GM19328 (cell line): ENCODE results near the gene CENPL.

Experiments used
- ATAC-seq: cut with Tn5 transposase; IDR thresholded peaks from one replicate; pipeline ENCODE4 v1.9.1; 2021; ENCODE audit warnings: mild to moderate bottlenecking, moderate library complexity; ENCODE audit not compliant: unreplicated experiment

The CENPL gene

GRCh38 chr1:173758980-173759379 is 65.7 kb downstream of the CENPL start:
- no peak for ATAC-seq

- no peak for ATAC-seq
Observed at GRCh38 chr1:173758110-173758509, 66.6 kb downstream of the CENPL start.

GRCh38 chr1:173757666-173758065 is 67.0 kb downstream of the CENPL start:
- ATAC-seq = no peak

GRCh38 chr1:173753830-173754229 is 70.9 kb downstream of the CENPL start:
- ATAC-seq = no peak
